ENCODE data around the gene CDK9. TPM values are rescaled to one million over a fixed set of nuclear protein-coding genes. Genes with fewer than 3 reads are reported as not detected.
A peak's percentile ranks its signal among the peaks of the same experiment; 100 is the strongest.
"Not testable (repeated sequence)": the region's sequence is repeated elsewhere in the genome, so short reads cannot be mapped to it uniquely, and the experiment has no call there.

CDK9 gene
- polyA plus RNA-seq, 4 donors = 63.5 to 84.3 (median 72.4) TPM

- DNase-seq (ENCODE audit: low read depth in 4 of 4, low spot score in 2 of 4) = no peak
Observed at GRCh38 chr9:127779136-127779981, 6.5 kb upstream of the CDK9 start.

GRCh38 chr9:127780126-127780885 is 5.5 kb upstream of the CDK9 start:
- DNase-seq (ENCODE audit: low read depth in 4 of 4, low spot score in 2 of 4) = no peak

GRCh38 chr9:127780909-127781308 is 4.9 kb upstream of the CDK9 start:
- not testable (repeated sequence) for DNase-seq (ENCODE audit: low read depth in 4 of 4, low spot score in 2 of 4)

GRCh38 chr9:127781806-127782205 is 4.0 kb upstream of the CDK9 start:
- no peak for DNase-seq (ENCODE audit: low read depth in 4 of 4, low spot score in 2 of 4)

- DNase-seq (ENCODE audit: low read depth in 4 of 4, low spot score in 2 of 4) = no peak
Observed at GRCh38 chr9:127783111-127784008, 2.5 kb upstream of the CDK9 start.

GRCh38 chr9:127785023-127785932 is 556 bp upstream of the CDK9 start:
- peak in 2 of 4 donors; percentile 63 to 79 for DNase-seq (ENCODE audit: low read depth in 4 of 4, low spot score in 2 of 4)

GRCh38 chr9:127786773-127787104 is 905 bp downstream of the CDK9 start:
- DNase-seq (ENCODE audit: low read depth in 4 of 4, low spot score in 2 of 4) = no peak

GRCh38 chr9:127788337-127789011 is 2.6 kb downstream of the CDK9 start:
- DNase-seq (ENCODE audit: low read depth in 4 of 4, low spot score in 2 of 4) = no peak

GRCh38 chr9:127789179-127789578 is 3.3 kb downstream of the CDK9 start:
- no peak for DNase-seq (ENCODE audit: low read depth in 4 of 4, low spot score in 2 of 4)

- DNase-seq (ENCODE audit: low read depth in 4 of 4, low spot score in 2 of 4) = no peak
Observed at GRCh38 chr9:127790094-127790855, 4.4 kb downstream of the CDK9 start.

GRCh38 chr9:127791085-127791484 is 5.3 kb downstream of the CDK9 start:
- no peak for DNase-seq (ENCODE audit: low read depth in 4 of 4, low spot score in 2 of 4)

- DNase-seq (ENCODE audit: low read depth in 4 of 4, low spot score in 2 of 4) = no peak
Observed at GRCh38 chr9:127792417-127793031, 6.7 kb downstream of the CDK9 start.

- no peak for DNase-seq (ENCODE audit: low read depth in 4 of 4, low spot score in 2 of 4)
Observed at GRCh38 chr9:127793093-127793708, 7.4 kb downstream of the CDK9 start.

GRCh38 chr9:127794001-127794791 is 8.4 kb downstream of the CDK9 start:
- DNase-seq (ENCODE audit: low read depth in 4 of 4, low spot score in 2 of 4) = no peak

- no peak for DNase-seq (ENCODE audit: low read depth in 4 of 4, low spot score in 2 of 4)
Observed at GRCh38 chr9:127796225-127796813, 10.5 kb downstream of the CDK9 start.

- DNase-seq (ENCODE audit: low read depth in 4 of 4, low spot score in 2 of 4) = no peak
Observed at GRCh38 chr9:127796852-127797370, 11.1 kb downstream of the CDK9 start.
